DND-41 (cell line): Measurements from ENCODE around the gene CCBE1.

ENCODE experiments used
- CTCF ChIP-seq: IDR thresholded peaks from 2 replicates; pipeline ENCODE4 v1.5.1; 2012; ENCODE audit warnings: borderline replicate concordance, low read length, moderate library complexity, mild to moderate bottlenecking; ENCODE audit not compliant: poor library complexity, severe bottlenecking; ENCODE audit errors: extremely low read depth
- EZH2 ChIP-seq: IDR thresholded peaks from 3 replicates; pipeline ENCODE4 v1.6.1; 2012; ENCODE audit warnings: borderline replicate concordance, low read depth, mild to moderate bottlenecking, moderate library complexity, low read length, inconsistent platforms; ENCODE audit not compliant: severe bottlenecking

DNA sequence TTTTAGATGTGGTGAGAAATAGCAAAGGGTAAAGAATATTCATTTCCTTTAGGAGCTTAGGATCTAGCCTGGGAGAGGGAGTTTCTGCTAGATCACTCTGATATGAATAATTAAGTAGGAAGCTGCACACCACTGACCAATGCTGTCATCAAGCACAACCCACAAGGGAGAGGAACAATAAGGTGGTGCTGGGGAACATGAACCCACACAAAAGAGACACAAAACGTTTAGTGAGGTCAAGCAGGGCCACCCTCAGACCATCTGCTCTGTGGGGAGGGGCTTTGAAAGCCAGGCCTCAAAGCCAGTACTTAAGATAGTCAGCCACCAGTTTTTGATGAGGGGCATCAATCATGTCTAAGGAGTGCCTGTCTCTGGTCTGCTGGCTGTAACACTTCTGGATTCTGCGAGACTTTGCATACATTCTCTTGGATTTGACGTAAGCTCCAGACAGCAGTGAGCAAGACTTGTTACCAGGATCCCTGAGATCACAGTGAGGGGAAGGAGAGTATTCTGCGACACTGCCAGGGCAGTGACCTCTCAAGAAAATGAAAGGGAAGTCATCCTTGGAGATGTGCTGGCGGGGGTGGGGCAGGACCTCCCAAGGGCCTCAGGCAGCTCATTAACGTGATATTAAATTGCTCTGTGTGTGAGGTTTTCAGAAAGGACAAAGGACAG is 127.0 kb downstream of the CCBE1 start:
- no peak for TF ChIP-seq CTCF
- TF ChIP-seq EZH2 = no peak
